ENCODE results near the gene RNF115. TPM values are rescaled to one million over a fixed set of nuclear protein-coding genes. Genes with fewer than 3 reads are reported as not detected.

The RNF115 gene
- total and polyA plus RNA-seq, 2 donors (not counting 1 experiment from before 2014, with no cell fraction given), result 4.6 to 19.8 TPM

- Mint-ChIP-seq H3K9me3 (ENCODE audit: insufficient read depth) (no peaks in the 10 kb centered on the region), H3K27me3 (peaks cover 3% of the 10 kb centered on the region), H3K4me3 (no peak overlapping the region), H3K27ac (no peak overlapping the region), H3K4me1 (peaks cover 3% of the 10 kb centered on the region)
- Histone ChIP-seq H3K36me3 (replicated peaks in 1 of 2; ENCODE audit: control extremely low read depth in 1 of 2, control insufficient read depth in 1 of 2, extremely low read depth in 1 of 2, insufficient read depth in 2 of 2, low read length in 1 of 2) (no peaks in the 10 kb centered on the region), H4K20me1 (ENCODE audit: control insufficient read depth, insufficient read depth, low read length, poor library complexity, severe bottlenecking) (no peaks in the 10 kb centered on the region), H3K9me3 (ENCODE audit: control extremely low read depth in 1 of 3, control insufficient read depth in 2 of 3, insufficient read depth in 1 of 3, low read length in 2 of 3) (no peaks in the 10 kb centered on the region), H3K9ac (ENCODE audit: low read length) (no peak overlapping the region), H3K4me1 (ENCODE audit: control insufficient read depth in 2 of 2, insufficient read depth in 2 of 2, low read length in 2 of 2) (peaks cover 0 to under 1% of the 10 kb centered on the region in 2 donors), H3K27ac (ENCODE audit: low read length in 2 of 2) (no peak overlapping the region), H2AFZ (ENCODE audit: insufficient read depth, low read depth, low read length, poor library complexity, severe bottlenecking) (no peak overlapping the region), H3K4me2 (replicated peaks; ENCODE audit: low read depth, low read length, poor library complexity, severe bottlenecking) (no peak overlapping the region), H3K27me3 (replicated peaks in 1 of 4; ENCODE audit: control extremely low read depth in 1 of 4, control insufficient read depth in 3 of 4, insufficient read depth in 4 of 4, low read length in 3 of 4) (no peaks in the 10 kb centered on the region), H3K4me3 (ENCODE audit: control extremely low read depth in 1 of 5, extremely low read depth in 1 of 5, insufficient read depth in 1 of 5, low read depth in 2 of 5, low read length in 4 of 5) (no peak overlapping the region), H3K79me2 (ENCODE audit: control insufficient read depth, insufficient read depth, low read length) (no peaks in the 10 kb centered on the region)
- TF ChIP-seq EZH2 (IDR thresholded peaks at IDR 0.05; ENCODE audit: borderline replicate concordance, insufficient read depth, low read depth, low read length, poor library complexity, severe bottlenecking), result no peak
- no peak for TF ChIP-seq CTCF (IDR thresholded peaks at IDR 0.05)
- ATAC-seq (ENCODE audit: low read depth) (no peak), DNase-seq (no peak)
- WGBS (ENCODE audit: insufficient coverage), result 95% methylated on average over 3 of the region's 5 CpGs
- ChIA-PET CTCF (interaction anchor here (1.4 kb wide), 1 partner anchor 24 kb away, joined by 4 read pairs; no protein-coding TSS in a partner anchor), POLR2A (no interaction called here)
- intact Hi-C loops (cut with micrococcal nuclease), result no loop called here
These were observed 127.9 kb downstream of the RNF115 start for GRCh38 chr1:145695821-145696629.

- WGBS (ENCODE audit: insufficient coverage), result 94% methylated on average over 9 of the region's 11 CpGs
- H3K4me1 ChIP-seq (ENCODE audit: control insufficient read depth in 2 of 2, insufficient read depth in 2 of 2, low read length in 2 of 2), result peaks cover 7 to 13% of the 10 kb centered on the region in 2 donors
- no peaks in the 10 kb centered on the region for H3K36me3 ChIP-seq (replicated peaks in 1 of 2; ENCODE audit: control extremely low read depth in 1 of 2, control insufficient read depth in 1 of 2, extremely low read depth in 1 of 2, insufficient read depth in 2 of 2, low read length in 1 of 2)
- H3K27ac ChIP-seq (ENCODE audit: low read length in 2 of 2), result no peak overlapping the region
- no peaks in the 10 kb centered on the region for H3K9me3 Mint-ChIP-seq (ENCODE audit: insufficient read depth)
- H3K9ac ChIP-seq (ENCODE audit: low read length), result no peak overlapping the region
- H3K27ac Mint-ChIP-seq, result no peak overlapping the region
- intact Hi-C loops (cut with micrococcal nuclease), result no loop called here
- H3K4me3 ChIP-seq (ENCODE audit: control extremely low read depth in 1 of 5, extremely low read depth in 1 of 5, insufficient read depth in 1 of 5, low read depth in 2 of 5, low read length in 4 of 5), result no peak overlapping the region
- no peak overlapping the region for H2AFZ ChIP-seq (ENCODE audit: insufficient read depth, low read depth, low read length, poor library complexity, severe bottlenecking)
- TF ChIP-seq CTCF (IDR thresholded peaks at IDR 0.05) (no peak), EZH2 (IDR thresholded peaks at IDR 0.05; ENCODE audit: borderline replicate concordance, insufficient read depth, low read depth, low read length, poor library complexity, severe bottlenecking) (no peak)
- ChIA-PET CTCF (interaction anchor here (1.4 kb wide), 1 partner anchor 28 kb away, joined by 4 read pairs; no protein-coding TSS in a partner anchor), POLR2A (no interaction called here)
- DNase-seq, result no peak
- H3K4me1 Mint-ChIP-seq, result peaks cover 13% of the 10 kb centered on the region
- H3K4me3 Mint-ChIP-seq, result no peak overlapping the region
- H3K9me3 ChIP-seq (ENCODE audit: control extremely low read depth in 1 of 3, control insufficient read depth in 2 of 3, insufficient read depth in 1 of 3, low read length in 2 of 3), result no peaks in the 10 kb centered on the region
- H4K20me1 ChIP-seq (ENCODE audit: control insufficient read depth, insufficient read depth, low read length, poor library complexity, severe bottlenecking), result no peaks in the 10 kb centered on the region
- no peaks in the 10 kb centered on the region for H3K79me2 ChIP-seq (ENCODE audit: control insufficient read depth, insufficient read depth, low read length)
- H3K27me3 Mint-ChIP-seq, result peaks cover 3% of the 10 kb centered on the region
- no peak for ATAC-seq (ENCODE audit: low read depth)
- no peak overlapping the region for H3K4me2 ChIP-seq (replicated peaks; ENCODE audit: low read depth, low read length, poor library complexity, severe bottlenecking)
- H3K27me3 ChIP-seq (replicated peaks in 1 of 4; ENCODE audit: control extremely low read depth in 1 of 4, control insufficient read depth in 3 of 4, insufficient read depth in 4 of 4, low read length in 3 of 4), result no peaks in the 10 kb centered on the region
These were observed 131.0 kb downstream of the RNF115 start for GRCh38 chr1:145692785-145693443.
